ENCODE data around the gene CSH2. TPM values are rescaled to one million over a fixed set of nuclear protein-coding genes. Genes with fewer than 3 reads are reported as not detected.
A peak's percentile ranks its signal among the peaks of the same experiment; 100 is the strongest.

CSH2 gene
- total and polyA plus RNA-seq, 2 of the 13 experiments (the other 11 are each of a cell fraction or from before 2014, with no cell fraction given), result not detected

DNA sequence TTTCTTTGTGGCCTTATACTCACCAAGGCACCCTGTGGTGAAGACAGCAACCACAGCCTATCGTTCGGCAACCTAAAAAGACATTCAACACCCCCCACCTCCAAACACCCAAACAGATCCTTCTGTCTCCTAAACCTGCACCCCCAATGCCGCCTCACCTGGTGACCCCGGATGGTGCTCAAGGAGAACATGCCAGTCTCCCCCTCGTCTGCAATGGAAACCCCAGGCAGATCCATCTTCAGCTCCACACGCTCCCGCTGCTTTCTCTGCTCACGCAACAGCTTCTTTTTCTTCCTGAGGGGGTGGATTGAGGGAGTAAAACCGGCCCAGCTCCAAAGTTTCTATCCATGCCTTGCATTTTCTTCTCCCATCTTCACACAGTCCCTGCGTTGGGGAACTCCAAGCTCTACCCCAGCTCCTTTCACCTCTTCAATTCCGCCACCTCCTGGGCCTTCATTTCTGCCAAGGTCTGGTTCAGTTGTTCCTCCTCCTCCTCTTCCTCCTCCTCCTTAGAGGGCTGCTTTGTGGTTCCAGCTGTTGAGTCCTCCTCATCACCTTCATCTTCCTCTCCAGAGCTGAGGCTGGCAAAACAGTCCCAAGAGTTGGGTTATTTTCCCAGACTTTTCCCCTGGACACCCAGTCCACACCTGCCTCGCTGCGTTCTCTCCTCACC is 49.7 kb downstream of the CSH2 start:
- Histone ChIP-seq H3K9ac (ENCODE audit: insufficient read depth, low read depth, low read length) (no peak overlapping the region), H3K9me3 (ENCODE audit: low read length) (no peaks in the 10 kb centered on the region), H3K36me3 (replicated peaks in 1 of 2; ENCODE audit: control insufficient read depth in 1 of 2, insufficient read depth in 2 of 2, low read length in 2 of 2) (peaks cover 31 to 67% of the 10 kb centered on the region in 2 experiments), H3K4me1 (ENCODE audit: insufficient read depth, low read length) (peaks cover 27% of the 10 kb centered on the region), H3K27me3 (ENCODE audit: control insufficient read depth in 1 of 2, insufficient read depth in 2 of 2, low read length in 2 of 2) (no peaks in the 10 kb centered on the region; a peak in 1 of 5 replicates), H3K79me2 (ENCODE audit: insufficient read depth, low read length) (peaks cover 33% of the 10 kb centered on the region), H3K27ac (ENCODE audit: extremely low read length, insufficient read depth, low read length) (no peak overlapping the region), H3K4me3 (replicated peaks in 1 of 3; ENCODE audit: insufficient read depth in 1 of 3, low read depth in 2 of 3, low read length in 3 of 3) (no peak overlapping the region), H2AFZ (ENCODE audit: low read length) (no peak overlapping the region), H3K4me2 (ENCODE audit: low read depth, low read length) (no peak overlapping the region), H4K20me1 (ENCODE audit: insufficient read depth, low read length) (0 out of 2 replicates have a peak, but pooled peaks cover 3% of the 10 kb centered on the region)
- CTCF ChIA-PET (ENCODE audit: low intra/inter-chr PET ratio, low total read pairs), result no interaction called here
- in situ Hi-C loops (cut with HindIII; ENCODE audit: extremely low pct_ligation_motif_present, low pct_unique_long_range_greater_than_20kb) (no loop called here), intact Hi-C loops (cut with micrococcal nuclease; ENCODE audit: unreplicated experiment) (no loop called here)
- BruUV-seq (replicated peaks), result no TSS peak
- FAIRE-seq, result no peak
- ATAC-seq, result no peak
- 97% methylated on average over 13 of the region's 13 CpGs for WGBS (ENCODE audit: low lambda C conversion rate)
- DNase-seq (ENCODE audit: low spot score), result no peak
- POLR2A ChIA-PET, result interaction anchor here (1.2 kb wide), 1 partner anchor 50 kb away, joined by 5 read pairs; the partner anchor contains the start of genes CCDC47 and DDX42
- TF ChIP-seq, protein P1, sequence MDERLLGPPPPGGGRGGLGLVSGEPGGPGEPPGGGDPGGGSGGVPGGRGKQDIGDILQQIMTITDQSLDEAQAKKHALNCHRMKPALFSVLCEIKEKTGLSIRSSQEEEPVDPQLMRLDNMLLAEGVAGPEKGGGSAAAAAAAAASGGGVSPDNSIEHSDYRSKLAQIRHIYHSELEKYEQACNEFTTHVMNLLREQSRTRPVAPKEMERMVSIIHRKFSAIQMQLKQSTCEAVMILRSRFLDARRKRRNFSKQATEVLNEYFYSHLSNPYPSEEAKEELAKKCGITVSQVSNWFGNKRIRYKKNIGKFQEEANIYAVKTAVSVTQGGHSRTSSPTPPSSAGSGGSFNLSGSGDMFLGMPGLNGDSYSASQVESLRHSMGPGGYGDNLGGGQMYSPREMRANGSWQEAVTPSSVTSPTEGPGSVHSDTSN (CRISPR knock-in tag; IDR thresholded peaks at IDR 0.05), result no peak
- TF ChIP-seq ZNF567 (CRISPR knock-in tag; IDR thresholded peaks at IDR 0.05; ENCODE audit: borderline replicate concordance) (no peak), SRSF1 (optimal IDR thresholded peaks at IDR 0.05; ENCODE audit: low read depth, low read length) (no peak), NFYB (CRISPR knock-in tag; IDR thresholded peaks at IDR 0.05) (no peak), NR2F2 (IDR thresholded peaks at IDR 0.05; ENCODE audit: borderline replicate concordance, low read depth) (no peak), PAF1 (CRISPR knock-in tag; IDR thresholded peaks at IDR 0.05) (0 out of 2 replicates have a peak, but pooled peaks have one; percentile 19), ZNF121 (CRISPR knock-in tag; IDR thresholded peaks at IDR 0.05) (0 out of 2 replicates have a peak, but pooled peaks have one; percentile 4), SRSF4 (IDR thresholded peaks at IDR 0.05; ENCODE audit: low read depth, low read length, poor library complexity, severe bottlenecking) (no peak)
- TF ChIP-seq, protein P2, sequence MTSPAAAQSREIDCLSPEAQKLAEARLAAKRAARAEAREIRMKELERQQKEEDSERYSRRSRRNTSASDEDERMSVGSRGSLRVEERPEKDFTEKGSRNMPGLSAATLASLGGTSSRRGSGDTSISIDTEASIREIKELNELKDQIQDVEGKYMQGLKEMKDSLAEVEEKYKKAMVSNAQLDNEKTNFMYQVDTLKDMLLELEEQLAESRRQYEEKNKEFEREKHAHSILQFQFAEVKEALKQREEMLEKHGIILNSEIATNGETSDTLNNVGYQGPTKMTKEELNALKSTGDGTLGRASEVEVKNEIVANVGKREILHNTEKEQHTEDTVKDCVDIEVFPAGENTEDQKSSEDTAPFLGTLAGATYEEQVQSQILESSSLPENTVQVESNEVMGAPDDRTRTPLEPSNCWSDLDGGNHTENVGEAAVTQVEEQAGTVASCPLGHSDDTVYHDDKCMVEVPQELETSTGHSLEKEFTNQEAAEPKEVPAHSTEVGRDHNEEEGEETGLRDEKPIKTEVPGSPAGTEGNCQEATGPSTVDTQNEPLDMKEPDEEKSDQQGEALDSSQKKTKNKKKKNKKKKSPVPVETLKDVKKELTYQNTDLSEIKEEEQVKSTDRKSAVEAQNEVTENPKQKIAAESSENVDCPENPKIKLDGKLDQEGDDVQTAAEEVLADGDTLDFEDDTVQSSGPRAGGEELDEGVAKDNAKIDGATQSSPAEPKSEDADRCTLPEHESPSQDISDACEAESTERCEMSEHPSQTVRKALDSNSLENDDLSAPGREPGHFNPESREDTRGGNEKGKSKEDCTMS (CRISPR knock-in tag; conservative IDR thresholded peaks at IDR 0.05), result no peak
- TF ChIP-seq, protein P3, sequence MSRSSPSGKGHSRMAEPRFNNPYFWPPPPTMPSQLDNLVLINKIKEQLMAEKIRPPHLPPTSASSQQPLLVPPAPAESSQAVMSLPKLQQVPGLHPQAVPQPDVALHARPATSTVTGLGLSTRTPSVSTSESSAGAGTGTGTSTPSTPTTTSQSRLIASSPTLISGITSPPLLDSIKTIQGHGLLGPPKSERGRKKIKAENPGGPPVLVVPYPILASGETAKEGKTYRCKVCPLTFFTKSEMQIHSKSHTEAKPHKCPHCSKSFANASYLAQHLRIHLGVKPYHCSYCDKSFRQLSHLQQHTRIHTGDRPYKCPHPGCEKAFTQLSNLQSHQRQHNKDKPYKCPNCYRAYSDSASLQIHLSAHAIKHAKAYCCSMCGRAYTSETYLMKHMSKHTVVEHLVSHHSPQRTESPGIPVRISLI (CRISPR knock-in tag; IDR thresholded peaks at IDR 0.05; ENCODE audit: borderline replicate concordance), result no peak
- TF ChIP-seq, protein P4, sequence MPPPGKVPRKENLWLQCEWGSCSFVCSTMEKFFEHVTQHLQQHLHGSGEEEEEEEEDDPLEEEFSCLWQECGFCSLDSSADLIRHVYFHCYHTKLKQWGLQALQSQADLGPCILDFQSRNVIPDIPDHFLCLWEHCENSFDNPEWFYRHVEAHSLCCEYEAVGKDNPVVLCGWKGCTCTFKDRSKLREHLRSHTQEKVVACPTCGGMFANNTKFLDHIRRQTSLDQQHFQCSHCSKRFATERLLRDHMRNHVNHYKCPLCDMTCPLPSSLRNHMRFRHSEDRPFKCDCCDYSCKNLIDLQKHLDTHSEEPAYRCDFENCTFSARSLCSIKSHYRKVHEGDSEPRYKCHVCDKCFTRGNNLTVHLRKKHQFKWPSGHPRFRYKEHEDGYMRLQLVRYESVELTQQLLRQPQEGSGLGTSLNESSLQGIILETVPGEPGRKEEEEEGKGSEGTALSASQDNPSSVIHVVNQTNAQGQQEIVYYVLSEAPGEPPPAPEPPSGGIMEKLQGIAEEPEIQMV (CRISPR knock-in tag; IDR thresholded peaks at IDR 0.05; ENCODE audit: low read depth), result no peak
